GM12873 (cell line): ENCODE results near the gene TGM3.

Experiments
- CTCF ChIP-seq: IDR thresholded peaks from 2 replicates; pipeline ENCODE4 v1.5.1; 2012; ENCODE audit warnings: low read depth, mild to moderate bottlenecking, moderate library complexity, low read length, control low read depth; ENCODE audit not compliant: insufficient read depth; ENCODE audit errors: missing control alignments

Gene TGM3

GRCh38 chr20:2330090-2330695 is 34.4 kb downstream of the TGM3 start:
- TF ChIP-seq CTCF = no peak

- TF ChIP-seq CTCF = no peak
Measured at GRCh38 chr20:2331106-2331505, 35.3 kb downstream of the TGM3 start.

- TF ChIP-seq CTCF = no peak
Measured at GRCh38 chr20:2331901-2332565, 36.2 kb downstream of the TGM3 start.

- no peak for TF ChIP-seq CTCF
Measured at GRCh38 chr20:2332711-2333110, 36.9 kb downstream of the TGM3 start.

GRCh38 chr20:2333821-2334220 is 38.0 kb downstream of the TGM3 start:
- no peak for TF ChIP-seq CTCF

GRCh38 chr20:2335096-2335870 is 39.5 kb downstream of the TGM3 start:
- no peak for TF ChIP-seq CTCF

GRCh38 chr20:2336471-2336870 is 40.7 kb downstream of the TGM3 start:
- no peak for TF ChIP-seq CTCF
